Type B pancreatic cell (in vitro differentiated cells): Measurements from ENCODE around the gene DLX5. TPM values are rescaled to one million over a fixed set of nuclear protein-coding genes. Genes with fewer than 3 reads are reported as not detected.

ENCODE experiments used
- DNase-seq: peaks from one replicate; pipeline ENCODE4 v3.0.0; 2021; ENCODE audit warnings: mixed read lengths; ENCODE audit not compliant: unreplicated experiment; ENCODE audit errors: extremely low spot score
- H3K27ac Mint-ChIP-seq: 2 replicates; pipeline ENCODE4 v1.8.0; 2021; ENCODE audit warnings: mild to moderate bottlenecking, mixed read lengths
- H3K27me3 Mint-ChIP-seq: 2 replicates; pipeline ENCODE4 v1.8.0; 2021; ENCODE audit warnings: mixed read lengths
- H3K36me3 Mint-ChIP-seq: 2 replicates; pipeline ENCODE4 v1.8.0; 2021; ENCODE audit warnings: mixed read lengths
- H3K4me1 Mint-ChIP-seq: one replicate; pipeline ENCODE4 v1.8.0; 2021; ENCODE audit warnings: mixed read lengths; ENCODE audit not compliant: unreplicated experiment
- H3K4me3 Mint-ChIP-seq: 2 replicates; pipeline ENCODE4 v1.8.0; 2021; ENCODE audit warnings: mild to moderate bottlenecking, mixed read lengths
- H3K9me3 Mint-ChIP-seq: 2 replicates; pipeline ENCODE4 v1.8.0; 2021; ENCODE audit warnings: mixed read lengths
- CTCF ChIP-seq: fragments of 200-600 bp; sonication (generic); conservative IDR thresholded peaks from 2 replicates; pipeline ENCODE4 v1.5.0; 2021; ENCODE audit warnings: antibody characterized with exemption, mild to moderate bottlenecking
- total RNA-seq: library from RNA; stranded (reverse); gene quantifications from 2 replicates; pipeline ENCODE4 v1.2.1, GENCODE V29; 2021; ENCODE audit warnings: low replicate concordance

The DLX5 gene
- total RNA-seq, 1 donor from 2014 or later = 37.9 TPM

- TF ChIP-seq CTCF = no peak
- Mint-ChIP-seq H3K36me3 (no peaks in the 10 kb centered on the region), H3K27ac (no peak overlapping the region), H3K4me3 (no peak overlapping the region), H3K9me3 (no peaks in the 10 kb centered on the region), H3K4me1 (no peaks in the 10 kb centered on the region), H3K27me3 (peaks cover 16% of the 10 kb centered on the region)
- no peak for DNase-seq
These were observed 50.6 kb downstream of the DLX5 start for GRCh38 chr7:96973986-96974385.

- TF ChIP-seq CTCF = no peak
- Mint-ChIP-seq H3K27ac (no peak overlapping the region), H3K36me3 (peaks cover 3% of the 10 kb centered on the region), H3K4me3 (no peak overlapping the region), H3K9me3 (no peaks in the 10 kb centered on the region), H3K27me3 (peaks cover 12% of the 10 kb centered on the region), H3K4me1 (no peaks in the 10 kb centered on the region)
- DNase-seq = no peak
These were observed 53.9 kb downstream of the DLX5 start for GRCh38 chr7:96970739-96971138.

Other genes with a start within 250 kb of the DLX5 start
- 3.5 and 25.5 TPM in 2 replicates for gene DLX6, start 19.3 kb downstream of the DLX5 start, total RNA-seq
- gene SDHAF3, start 92.9 kb upstream of the DLX5 start, total RNA-seq = 18.3 and 18.4 TPM in 2 replicates